Thyroid gland (tissue), 4 donors: ENCODE measurements around the gene RNF40. TPM values are rescaled to one million over a fixed set of nuclear protein-coding genes. Genes with fewer than 3 reads are reported as not detected.

Source experiments
- DNase-seq, 2 donors: peaks; one replicate each; pipeline ENCODE4 v3.0.0-alpha.2; 2019
- H3K27ac ChIP-seq, 3 donors: fragments of 200-600 bp; sonication (generic); 1 replicate in 2 of 3; 2 replicates in 1 of 3; pipeline ENCODE4 v1.5.1; 2016 to 2019; ENCODE audit warnings: mild to moderate bottlenecking in 1 of 3, moderate library complexity in 1 of 3
- H3K27me3 ChIP-seq: fragments of 200-600 bp; sonication (generic); one replicate; pipeline ENCODE4 v1.5.1; 2019
- H3K36me3 ChIP-seq, 2 donors: fragments of 200-600 bp; sonication (generic); one replicate each; pipeline ENCODE4 v1.5.1; 2016 to 2019
- H3K4me1 ChIP-seq, 2 donors: fragments of 200-600 bp; sonication (generic); one replicate each; pipeline ENCODE4 v1.5.1; 2017 to 2019
- H3K4me3 ChIP-seq, 3 donors: fragments of 200-600 bp; sonication (generic); replicated peaks in 1 of 3; 1 replicate in 2 of 3; 2 replicates in 1 of 3; pipeline ENCODE4 v1.5.1; 2016; ENCODE audit warnings: mild to moderate bottlenecking in 1 of 3
- H3K9me3 ChIP-seq: fragments of 200-600 bp; sonication (generic); one replicate; pipeline ENCODE4 v1.5.1; 2017
- POLR2A ChIP-seq, 2 donors: fragments of 450-650 bp; IDR thresholded peaks; one replicate each; pipeline ENCODE4 v1.6.1; 2017; ENCODE audit warnings: antibody characterized with exemption in 2 of 2, mild to moderate bottlenecking in 2 of 2, moderate library complexity in 1 of 2
- WGBS, 2 donors: methylation state at CpG; one replicate each; pipeline ENCODE4 v1.1.5; 2017; 5-methylcytosine and 5-hydroxymethylcytosine counted together
- intact Hi-C: fragments of 100-400 bp; cut with DNase I; formaldehyde crosslinking; loops from one replicate; pipeline ENCODE4 v1.15.1; 2023
- total RNA-seq, 4 donors: library from RNA; depleted of rRNA; stranded (reverse); fragments of >200 nt; gene quantifications; one replicate each; pipeline ENCODE4 v1.2.3, GENCODE V29; 2016
- TF ChIP-seq, protein P1 (sequence below), 6 experiments: fragments of 200-600 bp in 3 of 6; fragments of 450-650 bp in 3 of 6; sonication (generic) in 3 of 6; IDR thresholded peaks; one replicate each; pipeline ENCODE4 v1.5.1; 2016 to 2019; ENCODE audit warnings: antibody characterized with exemption in 6 of 6, mild to moderate bottlenecking in 2 of 6, inconsistent platforms in 1 of 6, moderate library complexity in 1 of 6

RNF40 gene
- total RNA-seq, 4 donors from 2014 or later = 105 to 147 (median 113) TPM

DNA sequence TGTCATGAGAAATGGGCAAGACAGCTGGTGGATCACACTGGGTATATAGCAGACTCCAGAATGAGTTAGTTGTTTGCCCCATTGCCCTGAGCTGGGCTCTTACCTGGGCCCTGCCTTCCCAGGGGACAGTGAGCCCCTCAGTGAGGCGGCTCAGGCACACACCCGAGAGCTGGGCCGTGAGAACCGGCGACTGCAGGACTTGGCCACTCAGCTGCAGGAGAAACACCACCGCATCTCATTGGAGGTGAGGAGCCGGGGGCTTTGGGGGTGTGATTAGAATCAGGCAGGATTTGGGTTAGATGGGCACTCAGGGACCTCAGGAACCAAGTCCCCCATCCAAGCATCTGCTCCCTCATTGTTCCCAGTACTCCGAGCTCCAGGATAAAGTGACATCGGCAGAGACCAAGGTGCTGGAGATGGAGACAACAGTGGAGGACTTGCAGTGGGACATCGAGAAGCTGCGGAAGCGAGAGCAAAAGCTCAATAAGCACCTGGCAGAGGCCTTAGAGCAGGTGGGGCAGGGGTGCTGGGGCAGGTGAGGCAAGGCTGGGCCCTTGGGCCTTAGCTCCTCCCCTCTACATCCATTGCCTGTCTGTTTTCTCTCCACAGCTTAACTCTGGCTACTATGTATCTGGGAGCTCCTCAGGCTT, 2.8 kb downstream of the RNF40 start:
- TF ChIP-seq POLR2A (IDR thresholded peaks at IDR 0.05) = no peak
- TF ChIP-seq, protein P1, sequence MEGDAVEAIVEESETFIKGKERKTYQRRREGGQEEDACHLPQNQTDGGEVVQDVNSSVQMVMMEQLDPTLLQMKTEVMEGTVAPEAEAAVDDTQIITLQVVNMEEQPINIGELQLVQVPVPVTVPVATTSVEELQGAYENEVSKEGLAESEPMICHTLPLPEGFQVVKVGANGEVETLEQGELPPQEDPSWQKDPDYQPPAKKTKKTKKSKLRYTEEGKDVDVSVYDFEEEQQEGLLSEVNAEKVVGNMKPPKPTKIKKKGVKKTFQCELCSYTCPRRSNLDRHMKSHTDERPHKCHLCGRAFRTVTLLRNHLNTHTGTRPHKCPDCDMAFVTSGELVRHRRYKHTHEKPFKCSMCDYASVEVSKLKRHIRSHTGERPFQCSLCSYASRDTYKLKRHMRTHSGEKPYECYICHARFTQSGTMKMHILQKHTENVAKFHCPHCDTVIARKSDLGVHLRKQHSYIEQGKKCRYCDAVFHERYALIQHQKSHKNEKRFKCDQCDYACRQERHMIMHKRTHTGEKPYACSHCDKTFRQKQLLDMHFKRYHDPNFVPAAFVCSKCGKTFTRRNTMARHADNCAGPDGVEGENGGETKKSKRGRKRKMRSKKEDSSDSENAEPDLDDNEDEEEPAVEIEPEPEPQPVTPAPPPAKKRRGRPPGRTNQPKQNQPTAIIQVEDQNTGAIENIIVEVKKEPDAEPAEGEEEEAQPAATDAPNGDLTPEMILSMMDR (IDR thresholded peaks at IDR 0.05) = no peak
- intact Hi-C loops = no loop called here
- 94 to 95% methylated on average over 12 of the region's 12 CpGs for WGBS, 2 donors
- Histone ChIP-seq H3K4me1 (peaks cover 22 to 24% of the 10 kb centered on the region in 2 donors), H3K4me3 (no peak overlapping the region), H3K27ac (no peak overlapping the region), H3K9me3 (no peaks in the 10 kb centered on the region), H3K27me3 (no peaks in the 10 kb centered on the region), H3K36me3 (peaks cover 59 to 62% of the 10 kb centered on the region in 2 donors)
- no peak for DNase-seq

DNA sequence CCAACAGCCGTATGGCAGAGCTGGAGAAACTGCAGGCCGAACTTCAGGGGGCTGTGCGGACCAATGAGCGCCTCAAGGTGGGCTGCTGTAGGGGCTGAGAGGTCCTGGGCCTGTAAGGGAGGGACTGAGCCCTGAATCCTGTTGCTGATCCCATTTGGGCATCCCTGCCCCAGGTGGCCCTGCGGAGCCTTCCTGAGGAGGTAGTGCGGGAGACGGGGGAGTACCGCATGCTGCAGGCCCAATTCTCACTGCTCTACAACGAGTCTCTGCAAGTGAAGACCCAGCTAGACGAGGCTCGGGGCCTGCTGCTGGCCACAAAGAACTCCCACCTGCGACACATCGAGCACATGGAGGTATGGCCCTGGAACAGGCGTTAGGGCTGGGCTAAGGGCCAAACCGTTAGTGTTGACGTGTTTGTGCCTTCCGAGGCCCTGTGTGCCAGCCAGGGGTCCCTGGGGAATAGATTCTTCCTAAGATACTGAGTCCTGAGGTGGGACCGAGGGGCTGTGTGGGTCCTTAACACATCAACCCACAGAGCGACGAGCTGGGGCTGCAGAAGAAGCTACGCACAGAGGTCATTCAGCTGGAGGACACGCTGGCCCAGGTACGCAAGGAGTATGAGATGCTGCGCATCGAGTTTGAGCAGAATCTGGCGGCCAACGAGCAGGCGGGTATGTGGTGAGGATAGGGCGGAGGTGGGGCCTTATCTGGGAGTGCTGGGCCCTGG, 4.2 kb downstream of the RNF40 start:
- intact Hi-C loops = no loop called here
- DNase-seq = no peak
- Histone ChIP-seq H3K36me3 (peaks cover 71 to 76% of the 10 kb centered on the region in 2 donors), H3K27me3 (no peaks in the 10 kb centered on the region), H3K4me1 (peaks cover 15 to 16% of the 10 kb centered on the region in 2 donors), H3K9me3 (no peaks in the 10 kb centered on the region), H3K27ac (no peak overlapping the region), H3K4me3 (no peak overlapping the region)
- TF ChIP-seq POLR2A (IDR thresholded peaks at IDR 0.05) = no peak
- TF ChIP-seq, protein P1 (IDR thresholded peaks at IDR 0.05) = no peak
- WGBS, 2 donors = 89 to 93% methylated on average over 15 to 23 of the region's 29 CpGs

DNA sequence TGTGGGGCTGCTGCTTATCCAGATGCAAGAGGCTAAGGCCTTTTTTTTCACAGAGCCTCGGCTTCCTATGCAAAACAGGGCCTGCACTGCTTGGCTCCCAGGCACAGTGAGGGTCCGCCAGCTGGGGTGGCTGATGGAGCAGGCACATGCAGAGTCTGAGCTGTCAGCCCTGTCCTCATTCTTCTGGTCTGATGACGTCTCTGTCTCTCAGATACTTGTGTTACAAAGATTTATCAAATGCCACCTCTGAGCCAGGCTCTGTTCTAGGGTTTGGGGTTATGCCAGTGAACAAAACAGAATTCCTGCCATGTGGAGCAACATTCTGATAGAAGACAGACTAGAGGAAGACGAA, 4.8 kb downstream of the RNF40 start:
- Histone ChIP-seq H3K9me3 (no peaks in the 10 kb centered on the region), H3K36me3 (peaks cover 76 to 82% of the 10 kb centered on the region in 2 donors), H3K4me3 (no peak overlapping the region), H3K27me3 (no peaks in the 10 kb centered on the region), H3K27ac (no peak overlapping the region), H3K4me1 (peaks cover 13 to 15% of the 10 kb centered on the region in 2 donors)
- WGBS, 2 donors = 86 to 91% methylated on average over 4 of the region's 4 CpGs
- DNase-seq = no peak
- TF ChIP-seq, protein P1 (IDR thresholded peaks at IDR 0.05) = no peak
- no peak for TF ChIP-seq POLR2A (IDR thresholded peaks at IDR 0.05)
- intact Hi-C loops = no loop called here

DNA sequence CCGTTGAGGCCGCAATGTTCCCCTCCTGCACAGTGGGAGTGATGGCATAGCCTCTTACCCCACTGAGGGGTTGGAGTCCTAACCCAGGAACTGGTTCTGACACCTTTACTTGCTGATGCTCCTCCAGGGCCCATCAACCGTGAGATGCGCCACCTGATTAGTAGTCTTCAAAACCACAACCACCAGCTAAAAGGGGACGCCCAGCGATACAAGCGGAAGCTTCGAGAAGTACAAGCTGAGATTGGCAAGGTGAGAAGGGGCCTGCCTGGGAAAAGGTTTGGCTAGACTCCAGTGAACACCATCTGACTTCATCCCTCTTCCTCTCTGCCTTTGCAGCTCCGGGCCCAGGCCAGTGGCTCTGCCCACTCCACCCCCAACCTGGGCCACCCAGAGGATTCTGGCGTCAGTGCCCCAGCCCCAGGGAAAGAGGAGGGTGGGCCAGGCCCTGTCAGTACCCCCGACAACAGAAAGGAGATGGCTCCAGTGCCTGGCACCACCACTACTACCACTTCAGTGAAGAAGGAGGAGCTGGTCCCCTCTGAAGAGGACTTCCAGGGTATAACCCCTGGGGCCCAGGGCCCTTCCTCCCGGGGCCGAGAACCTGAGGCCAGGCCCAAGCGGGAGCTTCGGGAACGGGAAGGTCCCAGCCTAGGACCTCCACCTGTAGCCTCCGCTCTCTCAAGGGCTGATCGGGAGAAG, 5.8 kb downstream of the RNF40 start:
- H3K36me3 ChIP-seq = peaks cover 86 to 92% of the 10 kb centered on the region in 2 donors
- peaks cover 10 to 11% of the 10 kb centered on the region in 2 donors for H3K4me1 ChIP-seq
- intact Hi-C loops = no loop called here
- no peak for TF ChIP-seq POLR2A (IDR thresholded peaks at IDR 0.05)
- TF ChIP-seq, protein P1 (IDR thresholded peaks at IDR 0.05) = no peak
- no peaks in the 10 kb centered on the region for H3K27me3 ChIP-seq
- H3K4me3 ChIP-seq = no peak overlapping the region
- whole genome bisulfite sequencing, 2 donors = 89 to 94% methylated on average over 17 to 18 of the region's 18 CpGs
- no peaks in the 10 kb centered on the region for H3K9me3 ChIP-seq
- H3K27ac ChIP-seq = no peak overlapping the region
- DNase-seq = no peak
